ENCODE measurements around the gene C1GALT1. TPM values are rescaled to one million over a fixed set of nuclear protein-coding genes. Genes with fewer than 3 reads are reported as not detected.

The C1GALT1 gene
- total RNA-seq, 1 donor from 2014 or later = 15.6 TPM

GRCh38 chr7:7201578-7202374 lies 19.4 kb downstream of the C1GALT1 start:
- H3K9me3 Mint-ChIP-seq = peaks cover 12% of the 10 kb centered on the region

DNA sequence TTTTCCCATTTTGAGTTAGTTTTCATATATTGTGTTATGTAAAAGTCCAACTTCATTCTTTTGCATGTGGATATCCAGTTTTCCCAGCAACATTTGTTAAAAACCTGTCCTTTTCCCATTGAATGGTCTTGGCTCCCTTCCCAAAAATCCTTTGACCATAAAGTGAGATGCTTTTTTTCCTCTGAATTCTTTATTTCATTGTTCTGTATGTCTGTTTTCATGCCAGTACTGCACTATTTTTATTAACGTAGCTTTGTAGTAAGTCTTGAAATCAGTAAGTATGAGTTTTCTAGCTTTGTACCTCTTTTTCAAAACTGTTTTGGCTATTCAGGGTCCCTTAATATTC lies 20.0 kb downstream of the C1GALT1 start:
- no peak overlapping the region for H3K27ac Mint-ChIP-seq (ENCODE audit: unreplicated experiment)
- TF ChIP-seq, protein P1, sequence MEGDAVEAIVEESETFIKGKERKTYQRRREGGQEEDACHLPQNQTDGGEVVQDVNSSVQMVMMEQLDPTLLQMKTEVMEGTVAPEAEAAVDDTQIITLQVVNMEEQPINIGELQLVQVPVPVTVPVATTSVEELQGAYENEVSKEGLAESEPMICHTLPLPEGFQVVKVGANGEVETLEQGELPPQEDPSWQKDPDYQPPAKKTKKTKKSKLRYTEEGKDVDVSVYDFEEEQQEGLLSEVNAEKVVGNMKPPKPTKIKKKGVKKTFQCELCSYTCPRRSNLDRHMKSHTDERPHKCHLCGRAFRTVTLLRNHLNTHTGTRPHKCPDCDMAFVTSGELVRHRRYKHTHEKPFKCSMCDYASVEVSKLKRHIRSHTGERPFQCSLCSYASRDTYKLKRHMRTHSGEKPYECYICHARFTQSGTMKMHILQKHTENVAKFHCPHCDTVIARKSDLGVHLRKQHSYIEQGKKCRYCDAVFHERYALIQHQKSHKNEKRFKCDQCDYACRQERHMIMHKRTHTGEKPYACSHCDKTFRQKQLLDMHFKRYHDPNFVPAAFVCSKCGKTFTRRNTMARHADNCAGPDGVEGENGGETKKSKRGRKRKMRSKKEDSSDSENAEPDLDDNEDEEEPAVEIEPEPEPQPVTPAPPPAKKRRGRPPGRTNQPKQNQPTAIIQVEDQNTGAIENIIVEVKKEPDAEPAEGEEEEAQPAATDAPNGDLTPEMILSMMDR (conservative IDR thresholded peaks at IDR 0.05) = no peak
- H3K36me3 Mint-ChIP-seq (ENCODE audit: low read depth) = peaks cover 52% of the 10 kb centered on the region
- H3K9me3 Mint-ChIP-seq = peaks cover 15% of the 10 kb centered on the region
- peaks cover 14% of the 10 kb centered on the region for H3K4me1 Mint-ChIP-seq
- no peaks in the 10 kb centered on the region for H3K27me3 Mint-ChIP-seq (ENCODE audit: low read depth)
- H3K4me3 Mint-ChIP-seq = no peak overlapping the region
- DNase-seq (ENCODE audit: low read depth, low spot score) = no peak

More at GRCh38 chr7:7201578-7202374, 19.4 kb downstream of the C1GALT1 start:
- H3K4me3 Mint-ChIP-seq = no peak overlapping the region
- H3K4me1 Mint-ChIP-seq = peaks cover 8% of the 10 kb centered on the region
- H3K36me3 Mint-ChIP-seq (ENCODE audit: low read depth) = peaks cover 48% of the 10 kb centered on the region
- no peak overlapping the region for H3K27ac Mint-ChIP-seq (ENCODE audit: unreplicated experiment)
- no peaks in the 10 kb centered on the region for H3K27me3 Mint-ChIP-seq (ENCODE audit: low read depth)
- no peak for DNase-seq (ENCODE audit: low read depth, low spot score)
- TF ChIP-seq, protein P1 (conservative IDR thresholded peaks at IDR 0.05) = no peak

- Mint-ChIP-seq H3K9me3 (peaks cover 12% of the 10 kb centered on the region), H3K36me3 (ENCODE audit: low read depth) (peaks cover 49% of the 10 kb centered on the region), H3K27ac (ENCODE audit: unreplicated experiment) (no peak overlapping the region), H3K4me3 (no peak overlapping the region), H3K27me3 (ENCODE audit: low read depth) (no peaks in the 10 kb centered on the region), H3K4me1 (peaks cover 19% of the 10 kb centered on the region)
- DNase-seq (ENCODE audit: low read depth, low spot score) = no peak
- TF ChIP-seq, protein P1 (conservative IDR thresholded peaks at IDR 0.05) = no peak
Observed at GRCh38 chr7:7203813-7204575, 21.6 kb downstream of the C1GALT1 start.

GRCh38 chr7:7207876-7208275 lies 25.5 kb downstream of the C1GALT1 start:
- no peak for DNase-seq (ENCODE audit: low read depth, low spot score)
- no peak overlapping the region for H3K4me3 Mint-ChIP-seq
- peaks cover 38% of the 10 kb centered on the region for H3K36me3 Mint-ChIP-seq (ENCODE audit: low read depth)
- TF ChIP-seq, protein P1 (conservative IDR thresholded peaks at IDR 0.05) = no peak
- H3K27me3 Mint-ChIP-seq (ENCODE audit: low read depth) = no peaks in the 10 kb centered on the region
- no peak overlapping the region for H3K27ac Mint-ChIP-seq (ENCODE audit: unreplicated experiment)
- H3K9me3 Mint-ChIP-seq = peaks cover 6% of the 10 kb centered on the region
- peaks cover 11% of the 10 kb centered on the region for H3K4me1 Mint-ChIP-seq

- DNase-seq (ENCODE audit: low read depth, low spot score) = no peak
- Mint-ChIP-seq H3K27ac (ENCODE audit: unreplicated experiment) (no peak overlapping the region), H3K4me1 (peaks cover 11% of the 10 kb centered on the region)
Observed at GRCh38 chr7:7208520-7208919, 26.2 kb downstream of the C1GALT1 start.

More at GRCh38 chr7:7208520-7208919, 26.2 kb downstream of the C1GALT1 start:
- H3K36me3 Mint-ChIP-seq (ENCODE audit: low read depth) = peaks cover 34% of the 10 kb centered on the region
- H3K4me3 Mint-ChIP-seq = no peak overlapping the region
- TF ChIP-seq, protein P1 (conservative IDR thresholded peaks at IDR 0.05) = no peak
- peaks cover 4% of the 10 kb centered on the region for H3K9me3 Mint-ChIP-seq
- no peaks in the 10 kb centered on the region for H3K27me3 Mint-ChIP-seq (ENCODE audit: low read depth)
